HUDEP-2 (cell line): ENCODE measurements around the gene CASP5.

ENCODE experiments used
- DNase-seq, 76 experiments: peaks; one replicate each; lab custom pipeline; 2025; ENCODE audit not compliant: unreplicated experiment in 76 of 76; lab: John Stamatoyannopoulos, UW

CASP5 gene

GRCh38 chr11:104968856-104969776 lies 53.9 kb downstream of the CASP5 start:
- DNase-seq = no peak

- DNase-seq = peak in 7 of 76 experiments; percentile 1 to 29 (median 8)
Measured at GRCh38 chr11:104968355-104968855, 54.6 kb downstream of the CASP5 start, which contains the start of gene CASP4. Gene CASP4 (minus strand): TSS chr11:104968574. CDS start chr11:104968525, 49 bp downstream.

- DNase-seq = no peak
Measured at GRCh38 chr11:104967534-104968354, 55.2 kb downstream of the CASP5 start.

GRCh38 chr11:104965735-104966134 lies 57.2 kb downstream of the CASP5 start:
- no peak for DNase-seq

GRCh38 chr11:104964247-104964646 lies 58.7 kb downstream of the CASP5 start:
- DNase-seq = no peak

GRCh38 chr11:104962852-104963251 lies 60.1 kb downstream of the CASP5 start:
- no peak for DNase-seq

- DNase-seq = no peak
Measured at GRCh38 chr11:104957280-104957679, 65.7 kb downstream of the CASP5 start.

- DNase-seq = no peak
Measured at GRCh38 chr11:104956528-104956927, 66.4 kb downstream of the CASP5 start.

- DNase-seq = peak in 21 of 76 experiments; percentile 1 to 45 (median 9)
Measured at GRCh38 chr11:104946907-104947306, 76.1 kb downstream of the CASP5 start.
